HCT116 (cell line): Measurements from ENCODE around the gene KISS1R. TPM values are rescaled to one million over a fixed set of nuclear protein-coding genes. Genes with fewer than 3 reads are reported as not detected.
A peak's percentile ranks its signal among the peaks of the same experiment; 100 is the strongest.

Source experiments
- ATAC-seq: fragments of 200-7000 bp; cut with Tn5 transposase; 2 replicates; pipeline ENCODE4 v1.9.1; 2020; ENCODE audit warnings: mild to moderate bottlenecking, moderate library complexity
- BruUV-seq: library from RNA; stranded (reverse); fragments of 400-500 nt; replicated peaks from 2 replicates; lab custom pipeline; 2021; lab: Mats Ljungman, UMichigan
- CTCF ChIA-PET: fragments of 300-600 bp; sonication (Branson Sonifier 250); formaldehyde crosslinking; loops from one replicate; lab custom pipeline; 2021; ENCODE audit warnings: antibody characterized with exemption; lab: Charles Lee
- POLR2A ChIA-PET: fragments of 300-600, 350-600 bp; sonication (Branson Sonifier 250); formaldehyde crosslinking; loops from one replicate; lab custom pipeline; 2021; ENCODE audit warnings: antibody characterized with exemption; lab: Charles Lee
- RAD21 ChIA-PET, 2 experiments: fragments of 300-600 bp; sonication (Branson Sonifier 250); formaldehyde crosslinking; loops; one replicate each; lab custom pipeline; 2023; ENCODE audit warnings: low total read pairs in 2 of 2; ENCODE audit not compliant: uncharacterized antibody in 2 of 2, unreplicated experiment in 2 of 2, low non-redundant PET in 1 of 2; lab: Charles Lee
- DNase-seq: peaks from one replicate; pipeline ENCODE4 v3.0.0-alpha.2; 2010; ENCODE audit warnings: low read depth, low spot score
- H2AFZ ChIP-seq: fragments of 200-600 bp; shearing (Covaris generic), sonication (generic); 2 replicates; pipeline ENCODE4 v1.6.1; 2017; ENCODE audit warnings: low read depth, mixed run types, mixed read lengths, antibody characterized with exemption, low read length; ENCODE audit not compliant: poor library complexity, severe bottlenecking
- H3K27ac ChIP-seq: 2 replicates; pipeline ENCODE4 v1.5.1; 2012; ENCODE audit warnings: low read depth, low read length
- H3K27me3 ChIP-seq: fragments of 200-600 bp; sonication (generic); 2 replicates; pipeline ENCODE4 v1.6.1; 2016; ENCODE audit warnings: mixed run types, low read length, mixed read lengths; ENCODE audit not compliant: insufficient read depth
- H3K36me3 ChIP-seq, 2 experiments: fragments of 200-500 bp in 1 of 2; fragments of 200-600 bp in 1 of 2; sonication (Bioruptor generic) in 1 of 2; sonication (generic) in 1 of 2; 2 replicates each; pipeline versions ENCODE4 v1.5.1 to v1.6.1; 2014 to 2016; ENCODE audit warnings: low read length in 2 of 2, inconsistent platforms in 1 of 2, mixed read lengths in 1 of 2, mixed run types in 1 of 2; ENCODE audit not compliant: insufficient read depth in 2 of 2, control insufficient read depth in 1 of 2
- H3K4me1 ChIP-seq, 2 experiments: fragments of 200-600 bp in 1 of 2; sonication (generic) in 1 of 2; 2 replicates each; pipeline versions ENCODE4 v1.5.1 to v1.6.1; 2012 to 2017; ENCODE audit warnings: low read length in 2 of 2, inconsistent platforms in 1 of 2, mild to moderate bottlenecking in 1 of 2, mixed read lengths in 1 of 2, mixed run types in 1 of 2, moderate library complexity in 1 of 2; ENCODE audit not compliant: insufficient read depth in 2 of 2, control insufficient read depth in 1 of 2
- H3K4me2 ChIP-seq: fragments of 200-600 bp; sonication (generic); 2 replicates; pipeline ENCODE4 v1.6.1; 2017; ENCODE audit warnings: mixed run types, low read length, mixed read lengths
- H3K4me3 ChIP-seq, 2 experiments: fragments of 200-600 bp in 1 of 2; sonication (generic) in 1 of 2; replicated peaks in 1 of 2; 2 replicates each; pipeline ENCODE4 v1.5.1; 2011 to 2016; ENCODE audit warnings: low read length in 2 of 2, control low read depth in 1 of 2, low read depth in 1 of 2, mild to moderate bottlenecking in 1 of 2, mixed read lengths in 1 of 2, mixed run types in 1 of 2
- H3K79me2 ChIP-seq: fragments of 200-600 bp; sonication (generic); 2 replicates; pipeline ENCODE4 v1.6.1; 2017; ENCODE audit warnings: mild to moderate bottlenecking, mixed run types, low read length, moderate library complexity, mixed read lengths; ENCODE audit not compliant: insufficient read depth
- H3K9ac ChIP-seq: fragments of 200-600 bp; sonication (generic); 2 replicates; pipeline ENCODE4 v1.6.1; 2016; ENCODE audit warnings: low read length, mixed read lengths
- H3K9me2 ChIP-seq: fragments of 200-600 bp; sonication (generic), shearing (Covaris generic); 2 replicates; pipeline ENCODE4 v1.6.1; 2017; ENCODE audit warnings: mixed run types, mild to moderate bottlenecking, moderate library complexity; ENCODE audit not compliant: insufficient read depth
- H3K9me3 ChIP-seq, 2 experiments: fragments of 200-500 bp in 1 of 2; fragments of 200-600 bp in 1 of 2; sonication (Bioruptor generic) in 1 of 2; sonication (generic) in 1 of 2; 2 replicates each; pipeline ENCODE4 v1.6.1; 2014 to 2017; ENCODE audit warnings: low read length in 2 of 2, mixed read lengths in 2 of 2, inconsistent platforms in 1 of 2, low read depth in 1 of 2, mild to moderate bottlenecking in 1 of 2, mixed run types in 1 of 2, moderate library complexity in 1 of 2; ENCODE audit not compliant: control insufficient read depth in 1 of 2, insufficient read depth in 1 of 2
- H4K20me1 ChIP-seq: fragments of 200-600 bp; sonication (generic), shearing (Covaris generic); 2 replicates; pipeline ENCODE4 v1.6.1; 2017; ENCODE audit warnings: mixed run types, mild to moderate bottlenecking, moderate library complexity; ENCODE audit not compliant: insufficient read depth
- EZH2 ChIP-seq: fragments of 200-600 bp; sonication (generic); IDR thresholded peaks from 2 replicates; pipeline ENCODE4 v1.6.1; 2017; ENCODE audit warnings: antibody characterized with exemption, mixed run types
- EZH2phosphoT487 ChIP-seq: fragments of 200-600 bp; IDR thresholded peaks from 2 replicates; pipeline ENCODE4 v1.6.1; 2018; ENCODE audit warnings: antibody characterized with exemption, borderline replicate concordance
- POLR2AphosphoS5 ChIP-seq: IDR thresholded peaks from 2 replicates; pipeline ENCODE4 v1.6.1; 2011; ENCODE audit warnings: mild to moderate bottlenecking, low read depth, low read length, moderate library complexity
- RAD21 ChIP-seq: IDR thresholded peaks from 2 replicates; pipeline ENCODE4 v1.6.1; 2012; ENCODE audit warnings: low read depth, mild to moderate bottlenecking
- REST ChIP-seq: IDR thresholded peaks from 2 replicates; pipeline ENCODE4 v1.6.1; 2012; ENCODE audit warnings: low read depth
- SRF ChIP-seq: IDR thresholded peaks from 2 replicates; pipeline ENCODE4 v1.6.1; 2012; ENCODE audit warnings: low read depth
- TCF7L2 ChIP-seq: IDR thresholded peaks from 2 replicates; pipeline ENCODE4 v1.7.0; 2011; ENCODE audit warnings: borderline replicate concordance, inconsistent platforms; ENCODE audit not compliant: insufficient read depth, insufficient read length; ENCODE audit errors: extremely low read depth
- ZFX ChIP-seq: fragments of 450-650 bp; IDR thresholded peaks from 2 replicates; pipeline ENCODE4 v1.6.1; 2017
- ZNF274 ChIP-seq: fragments of 200-500 bp; sonication (Bioruptor generic); IDR thresholded peaks from 2 replicates; pipeline ENCODE4 v1.6.1; 2014; ENCODE audit warnings: mild to moderate bottlenecking, low read depth, low read length, inconsistent platforms
- intact Hi-C: fragments of 100-400 bp; cut with micrococcal nuclease; formaldehyde crosslinking; loops from 2 replicates; pipeline ENCODE4 v1.10.0; 2022
- total RNA-seq: library from RNA; stranded (reverse); gene quantifications from one replicate; pipeline ENCODE4 v1.2.1, GENCODE V29; 2021; ENCODE audit not compliant: unreplicated experiment
- TF ChIP-seq, protein P1 (sequence below): IDR thresholded peaks from 2 replicates; pipeline ENCODE4 v1.6.1; 2011; ENCODE audit warnings: mild to moderate bottlenecking, low read length, moderate library complexity; ENCODE audit not compliant: insufficient replicate concordance; ENCODE audit errors: extremely low read depth
- TF ChIP-seq, protein P2 (sequence below): IDR thresholded peaks from 2 replicates; pipeline ENCODE4 v1.6.1; 2012

The KISS1R gene
- total RNA-seq, 1 experiment from 2014 or later: 5.9 TPM

- H3K4me2 ChIP-seq: peak overlapping the region; percentile 99
- POLR2A ChIA-PET: no interaction called here
- H3K36me3 ChIP-seq: peaks cover 0 to 4% of the 10 kb centered on the region in 2 experiments; a peak in 1 of 4 replicates
- no peaks in the 10 kb centered on the region for H3K27me3 ChIP-seq
- H3K4me3 ChIP-seq: no peak overlapping the region
- ATAC-seq (no peak), DNase-seq (no peak)
- no peak overlapping the region for H3K9ac ChIP-seq
- peaks cover 19% of the 10 kb centered on the region for H3K79me2 ChIP-seq
- RAD21 ChIA-PET: no interaction called here
- no peak overlapping the region; the same call in 1 of the 2 replicates for H3K27ac ChIP-seq
- no peaks in the 10 kb centered on the region for H4K20me1 ChIP-seq
- H3K9me3 ChIP-seq: no peaks in the 10 kb centered on the region
- no peaks in the 10 kb centered on the region for H3K9me2 ChIP-seq
- BruUV-seq: no TSS peak
- intact Hi-C loops: loop anchor here (2.0 to 10.0 kb wide), 2 partner anchors 13 to 257 kb away; no protein-coding TSS in a partner anchor
- peaks cover 20 to 46% of the 10 kb centered on the region in 2 experiments for H3K4me1 ChIP-seq
- CTCF ChIA-PET: no interaction called here
- no peak overlapping the region for H2AFZ ChIP-seq
- TF ChIP-seq TCF7L2: no peak
Observed at GRCh38 chr19:927780-928401, 10.8 kb downstream of the KISS1R start.

GRCh38 chr19:928471-929202 is 11.5 kb downstream of the KISS1R start:
- H2AFZ ChIP-seq: no peak overlapping the region
- intact Hi-C loops: loop anchor here (10.0 kb wide), 1 partner anchor 256 kb away; no protein-coding TSS in a partner anchor
- H3K4me3 ChIP-seq: no peak overlapping the region
- peak overlapping the region; percentile 99; the same call in 1 of the 2 replicates for H3K4me2 ChIP-seq
- H3K79me2 ChIP-seq: peaks cover 19% of the 10 kb centered on the region
- H3K36me3 ChIP-seq: peaks cover 0 to 4% of the 10 kb centered on the region in 2 experiments; a peak in 1 of 4 replicates
- H3K4me1 ChIP-seq: peaks cover 28 to 48% of the 10 kb centered on the region in 2 experiments
- H3K27me3 ChIP-seq: no peaks in the 10 kb centered on the region
- ATAC-seq (no peak), DNase-seq (no peak)
- no peaks in the 10 kb centered on the region for H3K9me2 ChIP-seq
- no peak overlapping the region; the same call in 1 of the 2 replicates for H3K27ac ChIP-seq
- ChIA-PET POLR2A (interaction anchor here (0.6 kb wide), 1 partner anchor 252 kb away, joined by 7 read pairs; no protein-coding TSS in a partner anchor), RAD21 (no interaction called here), CTCF (no interaction called here)
- no peak overlapping the region for H3K9ac ChIP-seq
- no peak for TF ChIP-seq POLR2AphosphoS5
- no peak for TF ChIP-seq TCF7L2
- no peak for TF ChIP-seq ZNF274
- no peak for TF ChIP-seq EZH2phosphoT487
- TF ChIP-seq, protein P1, sequence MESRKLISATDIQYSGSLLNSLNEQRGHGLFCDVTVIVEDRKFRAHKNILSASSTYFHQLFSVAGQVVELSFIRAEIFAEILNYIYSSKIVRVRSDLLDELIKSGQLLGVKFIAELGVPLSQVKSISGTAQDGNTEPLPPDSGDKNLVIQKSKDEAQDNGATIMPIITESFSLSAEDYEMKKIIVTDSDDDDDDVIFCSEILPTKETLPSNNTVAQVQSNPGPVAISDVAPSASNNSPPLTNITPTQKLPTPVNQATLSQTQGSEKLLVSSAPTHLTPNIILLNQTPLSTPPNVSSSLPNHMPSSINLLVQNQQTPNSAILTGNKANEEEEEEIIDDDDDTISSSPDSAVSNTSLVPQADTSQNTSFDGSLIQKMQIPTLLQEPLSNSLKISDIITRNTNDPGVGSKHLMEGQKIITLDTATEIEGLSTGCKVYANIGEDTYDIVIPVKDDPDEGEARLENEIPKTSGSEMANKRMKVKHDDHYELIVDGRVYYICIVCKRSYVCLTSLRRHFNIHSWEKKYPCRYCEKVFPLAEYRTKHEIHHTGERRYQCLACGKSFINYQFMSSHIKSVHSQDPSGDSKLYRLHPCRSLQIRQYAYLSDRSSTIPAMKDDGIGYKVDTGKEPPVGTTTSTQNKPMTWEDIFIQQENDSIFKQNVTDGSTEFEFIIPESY: no peak
- TF ChIP-seq SRF: no peak
- TF ChIP-seq, protein P2, sequence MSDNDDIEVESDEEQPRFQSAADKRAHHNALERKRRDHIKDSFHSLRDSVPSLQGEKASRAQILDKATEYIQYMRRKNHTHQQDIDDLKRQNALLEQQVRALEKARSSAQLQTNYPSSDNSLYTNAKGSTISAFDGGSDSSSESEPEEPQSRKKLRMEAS: no peak
- no peak for TF ChIP-seq REST
- TF ChIP-seq RAD21: no peak
- no peak for TF ChIP-seq ZFX
- no peak for TF ChIP-seq EZH2
- H4K20me1 ChIP-seq: no peaks in the 10 kb centered on the region
- TSS peak; percentile 30 for BruUV-seq
- H3K9me3 ChIP-seq: no peaks in the 10 kb centered on the region
